ENCODE measurements around the gene ASTL. TPM values are rescaled to one million over a fixed set of nuclear protein-coding genes. Genes with fewer than 3 reads are reported as not detected.
A peak's percentile ranks its signal among the peaks of the same experiment; 100 is the strongest.

ASTL gene
- total and polyA plus RNA-seq, 4 donors = 0.27 to 0.33 (median 0.28) TPM; not detected in 1

DNA sequence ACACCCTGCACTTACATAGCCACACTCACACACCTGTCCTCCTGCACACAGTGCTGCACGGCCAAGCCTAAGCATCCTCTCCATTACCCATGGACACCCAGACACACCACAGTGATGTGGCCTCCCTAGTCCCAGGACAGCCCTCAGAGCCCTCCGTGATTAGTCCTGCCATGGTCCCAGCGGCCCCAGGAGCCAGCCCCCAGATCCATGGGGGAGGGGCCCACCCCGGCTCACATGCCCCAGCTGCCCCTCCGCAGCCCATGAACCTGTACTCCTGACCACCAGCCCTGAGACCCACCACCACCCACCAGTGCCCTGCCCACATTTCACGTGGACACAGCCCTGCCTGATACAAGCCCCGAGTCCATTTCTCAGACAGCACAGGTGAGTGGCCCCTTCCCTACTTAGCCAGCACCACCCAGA is 15.0 kb upstream of the ASTL start:
- H3K27me3 ChIP-seq (ENCODE audit: control insufficient read depth, insufficient read depth, low read length) = peaks cover 7% of the 10 kb centered on the region
- H3K36me3 ChIP-seq (ENCODE audit: control insufficient read depth, insufficient read depth, low read length) = no peaks in the 10 kb centered on the region
- no peaks in the 10 kb centered on the region for H3K9me3 ChIP-seq (ENCODE audit: control insufficient read depth, insufficient read depth, low read length)
- 92% methylated on average over 7 of the region's 7 CpGs for WGBS (ENCODE audit: insufficient coverage)
- no peak for DNase-seq (ENCODE audit: low read depth in 4 of 6, low spot score in 6 of 6)
- no peak overlapping the region for H3K27ac ChIP-seq (ENCODE audit: low read depth, low read length)
- peaks cover 17% of the 10 kb centered on the region for H3K4me1 ChIP-seq (ENCODE audit: control insufficient read depth, insufficient read depth, low read length)
- no peak overlapping the region for H3K4me3 ChIP-seq (ENCODE audit: low read depth, low read length)

DNA sequence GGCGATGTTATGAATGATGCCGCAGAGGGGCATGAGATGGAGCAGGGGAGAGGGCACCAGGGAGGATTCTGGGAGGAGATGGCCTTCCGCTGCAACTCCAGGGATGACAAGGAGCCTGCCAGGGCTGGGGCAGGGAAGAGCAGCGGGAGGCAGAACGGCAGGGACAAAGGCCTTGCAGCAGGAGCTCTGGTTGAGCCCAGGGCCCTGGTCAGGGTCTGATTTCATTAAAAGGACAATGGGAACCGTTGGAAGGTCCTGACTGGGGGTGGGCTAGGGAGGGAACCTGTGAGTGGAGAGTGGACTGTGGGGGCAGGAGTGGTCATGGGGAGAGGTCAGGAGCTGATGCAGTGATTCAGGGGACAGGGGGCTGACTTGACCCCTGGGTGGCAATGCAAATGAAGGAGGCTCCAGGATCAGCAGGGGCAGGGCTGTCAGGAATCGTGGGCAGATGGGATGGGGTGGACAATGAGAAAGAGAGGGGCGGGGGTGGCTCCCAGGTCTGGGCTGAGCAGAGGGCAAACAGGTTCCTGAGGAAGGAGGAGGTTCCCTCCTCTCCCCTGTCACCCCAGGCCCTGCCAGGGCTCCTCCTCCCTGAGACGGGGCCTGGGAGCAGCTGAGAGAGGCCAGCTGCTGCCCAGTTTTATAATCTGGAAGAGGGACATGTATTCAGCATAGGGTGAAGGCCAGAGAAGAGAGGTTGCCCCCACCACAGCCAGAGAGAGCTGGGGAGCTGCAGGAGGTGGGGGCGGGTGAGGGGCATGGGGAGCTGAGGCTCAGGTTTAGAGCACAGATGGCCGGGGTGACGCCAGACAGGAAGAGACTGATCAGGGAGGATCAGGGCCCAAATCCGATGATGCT is 14.2 kb upstream of the ASTL start:
- Histone ChIP-seq H3K4me1 (ENCODE audit: control insufficient read depth, insufficient read depth, low read length) (peaks cover 17% of the 10 kb centered on the region), H3K36me3 (ENCODE audit: control insufficient read depth, insufficient read depth, low read length) (no peaks in the 10 kb centered on the region), H3K9me3 (ENCODE audit: control insufficient read depth, insufficient read depth, low read length) (no peaks in the 10 kb centered on the region), H3K27ac (ENCODE audit: low read depth, low read length) (no peak overlapping the region), H3K27me3 (ENCODE audit: control insufficient read depth, insufficient read depth, low read length) (peaks cover 11% of the 10 kb centered on the region), H3K4me3 (ENCODE audit: low read depth, low read length) (no peak overlapping the region)
- 62% methylated on average over 11 of the region's 13 CpGs for WGBS (ENCODE audit: insufficient coverage)
- no peak for DNase-seq (ENCODE audit: low read depth in 4 of 6, low spot score in 6 of 6)

DNA sequence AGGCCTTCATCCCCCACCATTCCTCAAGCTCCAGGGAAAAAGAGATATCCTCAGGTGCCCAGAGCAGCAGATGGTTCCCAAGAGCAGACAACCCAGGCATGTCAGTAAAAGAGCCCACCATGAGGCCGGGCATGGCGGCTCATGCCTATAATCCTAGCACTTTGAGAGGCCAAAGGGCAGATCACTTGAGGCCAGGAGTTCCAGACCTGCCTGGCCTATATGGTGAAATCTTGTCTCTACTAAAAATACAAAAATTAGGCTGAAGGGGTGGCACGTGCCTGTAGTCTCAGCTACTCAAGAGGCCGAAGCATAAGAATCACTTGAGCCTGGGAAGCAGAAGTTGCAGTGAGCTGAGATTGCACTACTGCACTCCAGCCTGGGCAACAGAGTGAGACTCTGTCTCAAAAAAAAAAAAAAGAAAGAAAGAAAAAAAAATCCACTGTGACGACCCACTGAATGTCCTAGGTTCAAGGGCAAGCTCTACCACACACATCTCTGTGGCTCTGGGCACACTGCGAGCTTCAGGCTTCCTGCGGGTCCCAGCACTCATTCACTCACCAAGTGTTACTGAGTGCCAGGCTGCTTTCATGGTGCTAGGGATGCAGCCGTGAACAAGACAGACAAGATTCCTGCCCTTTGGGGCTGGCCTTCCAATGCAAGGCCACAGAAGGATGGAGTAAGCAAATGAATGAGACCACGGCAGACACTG is 13.4 kb upstream of the ASTL start:
- no peak overlapping the region for H3K4me3 ChIP-seq (ENCODE audit: low read depth, low read length)
- no peaks in the 10 kb centered on the region for H3K36me3 ChIP-seq (ENCODE audit: control insufficient read depth, insufficient read depth, low read length)
- H3K27ac ChIP-seq (ENCODE audit: low read depth, low read length) = no peak overlapping the region
- peaks cover 15% of the 10 kb centered on the region for H3K27me3 ChIP-seq (ENCODE audit: control insufficient read depth, insufficient read depth, low read length)
- H3K4me1 ChIP-seq (ENCODE audit: control insufficient read depth, insufficient read depth, low read length) = peaks cover 21% of the 10 kb centered on the region
- no peak for DNase-seq (ENCODE audit: low read depth in 4 of 6, low spot score in 6 of 6)
- no peaks in the 10 kb centered on the region for H3K9me3 ChIP-seq (ENCODE audit: control insufficient read depth, insufficient read depth, low read length)
- 84% methylated on average over 8 of the region's 9 CpGs for WGBS (ENCODE audit: insufficient coverage)

DNA sequence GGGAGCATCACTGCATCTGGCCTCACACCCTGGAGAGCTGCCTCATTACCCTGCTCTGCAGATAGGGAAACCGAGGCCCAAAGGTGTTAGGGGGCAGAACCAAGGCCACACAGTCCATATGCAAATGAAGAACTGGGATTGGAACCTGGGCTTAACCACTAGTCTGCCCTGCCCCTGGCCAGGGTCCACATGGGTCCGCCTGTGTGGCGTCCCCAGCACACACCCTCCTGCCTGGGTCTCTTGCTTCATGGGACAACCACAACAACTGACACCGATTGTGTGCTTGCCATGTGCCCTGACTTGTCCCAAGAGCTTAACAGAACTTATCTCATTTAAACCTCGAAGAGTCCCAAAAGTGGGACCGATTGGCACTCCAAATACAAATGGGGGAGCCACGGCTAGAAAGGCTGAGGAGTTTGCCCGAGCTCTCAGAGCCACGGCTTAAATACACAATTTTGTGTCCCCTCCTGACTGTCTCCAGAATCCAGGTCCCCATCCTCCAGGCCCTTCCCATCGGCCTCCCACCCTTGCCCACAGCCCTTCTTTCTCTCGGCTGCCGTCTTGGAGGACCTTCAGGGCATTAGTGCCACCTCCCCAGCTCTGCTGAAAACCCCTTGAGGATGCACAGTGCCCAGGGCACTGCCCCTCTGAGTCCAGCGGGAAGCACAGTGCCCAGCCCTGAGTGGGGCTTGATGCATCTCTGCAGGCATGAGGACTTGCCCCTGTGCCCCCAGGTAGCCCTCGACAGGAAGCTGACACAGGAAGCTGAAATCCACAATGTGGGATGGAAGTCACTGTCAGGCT is 12.7 kb upstream of the ASTL start:
- no peak overlapping the region for H3K27ac ChIP-seq (ENCODE audit: low read depth, low read length)
- no peaks in the 10 kb centered on the region for H3K9me3 ChIP-seq (ENCODE audit: control insufficient read depth, insufficient read depth, low read length)
- peaks cover 29% of the 10 kb centered on the region for H3K4me1 ChIP-seq (ENCODE audit: control insufficient read depth, insufficient read depth, low read length)
- 94% methylated on average over 14 of the region's 14 CpGs for WGBS (ENCODE audit: insufficient coverage)
- H3K4me3 ChIP-seq (ENCODE audit: low read depth, low read length) = no peak overlapping the region
- no peak for DNase-seq (ENCODE audit: low read depth in 4 of 6, low spot score in 6 of 6)
- peaks cover 16% of the 10 kb centered on the region for H3K27me3 ChIP-seq (ENCODE audit: control insufficient read depth, insufficient read depth, low read length)
- H3K36me3 ChIP-seq (ENCODE audit: control insufficient read depth, insufficient read depth, low read length) = no peaks in the 10 kb centered on the region

DNA sequence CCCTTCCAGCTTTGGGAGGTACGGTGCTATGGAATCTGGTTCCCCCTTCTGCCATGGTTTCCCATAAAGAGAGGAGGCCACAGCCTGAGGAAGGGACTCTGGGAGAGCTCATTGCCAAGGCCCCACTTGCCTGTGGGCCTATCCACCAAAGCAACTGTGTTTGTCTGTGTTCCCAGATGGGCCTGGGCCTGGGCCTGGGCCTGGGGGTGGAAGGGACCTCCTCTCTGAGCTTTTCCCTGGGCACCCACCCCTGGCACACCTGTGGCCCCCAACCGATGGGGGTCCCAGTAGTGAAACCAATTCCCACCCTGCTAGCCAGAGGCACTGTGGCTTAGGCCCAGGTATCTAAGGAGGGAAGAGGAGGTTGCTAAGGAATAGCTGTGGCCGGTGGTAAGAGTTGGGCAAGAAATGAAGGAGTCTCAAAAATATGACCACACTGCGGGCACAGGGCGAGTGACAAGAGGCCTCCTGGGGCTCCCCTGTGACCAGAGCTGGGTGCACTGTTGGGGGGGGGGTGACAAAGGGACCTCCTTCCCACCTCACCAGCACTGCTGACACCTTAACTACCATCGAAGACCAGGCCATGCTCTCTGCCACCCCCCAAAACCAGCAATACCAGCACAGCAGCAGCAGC is 11.8 kb upstream of the ASTL start:
- H3K27me3 ChIP-seq (ENCODE audit: control insufficient read depth, insufficient read depth, low read length) = peaks cover 19% of the 10 kb centered on the region
- 96% methylated on average over 3 of the region's 6 CpGs for WGBS (ENCODE audit: insufficient coverage)
- DNase-seq (ENCODE audit: low read depth in 4 of 6, low spot score in 6 of 6) = no peak
- no peaks in the 10 kb centered on the region for H3K9me3 ChIP-seq (ENCODE audit: control insufficient read depth, insufficient read depth, low read length)
- no peak overlapping the region for H3K27ac ChIP-seq (ENCODE audit: low read depth, low read length)
- H3K4me3 ChIP-seq (ENCODE audit: low read depth, low read length) = no peak overlapping the region
- H3K4me1 ChIP-seq (ENCODE audit: control insufficient read depth, insufficient read depth, low read length) = peaks cover 36% of the 10 kb centered on the region
- no peaks in the 10 kb centered on the region for H3K36me3 ChIP-seq (ENCODE audit: control insufficient read depth, insufficient read depth, low read length)

DNA sequence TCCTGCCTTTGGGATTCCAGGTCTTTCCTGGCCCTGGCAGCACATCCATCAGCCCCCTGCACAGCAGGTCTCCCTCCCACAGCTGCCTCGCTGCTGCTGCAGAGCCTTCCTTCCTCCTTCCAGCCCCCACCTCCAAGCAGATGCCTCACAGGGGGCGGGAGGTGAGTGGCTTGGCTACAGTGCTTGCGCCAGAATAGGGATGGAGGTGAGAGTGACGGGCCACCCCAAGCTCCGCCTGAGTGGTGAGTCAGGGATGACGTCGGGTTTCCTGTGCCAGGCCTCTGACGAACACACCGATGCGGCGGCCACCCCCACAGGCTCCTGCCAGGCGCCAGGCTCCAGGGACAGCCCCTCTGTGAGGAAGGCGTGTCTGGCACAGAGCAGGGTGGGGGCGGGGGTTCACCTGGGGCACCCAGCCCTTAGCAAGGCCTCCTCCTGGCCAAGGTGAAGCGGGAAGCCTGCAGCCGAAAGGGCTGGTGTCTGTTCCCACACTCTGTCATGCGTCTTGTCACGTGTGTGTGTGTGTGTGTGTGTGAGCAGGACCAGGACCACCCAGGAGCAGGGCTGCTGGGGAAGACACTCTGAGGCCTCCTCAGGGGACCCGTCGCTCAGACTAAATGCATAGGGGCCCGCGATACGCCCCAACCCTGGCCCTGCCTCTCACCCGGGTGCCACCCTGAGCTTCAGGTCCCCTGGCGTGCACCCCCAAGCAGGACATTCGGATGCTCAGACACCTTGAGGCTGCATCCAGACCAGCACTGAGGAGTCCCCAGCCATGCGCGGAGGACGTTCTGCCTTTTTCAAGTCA is 10.3 kb upstream of the ASTL start:
- H3K4me1 ChIP-seq (ENCODE audit: control insufficient read depth, insufficient read depth, low read length) = peaks cover 48% of the 10 kb centered on the region
- H3K4me3 ChIP-seq (ENCODE audit: low read depth, low read length) = no peak overlapping the region
- H3K27ac ChIP-seq (ENCODE audit: low read depth, low read length) = no peak overlapping the region
- DNase-seq (ENCODE audit: low read depth in 4 of 6, low spot score in 6 of 6) = peak in 2 of 6 donors; percentile 59 to 80
- H3K9me3 ChIP-seq (ENCODE audit: control insufficient read depth, insufficient read depth, low read length) = no peaks in the 10 kb centered on the region
- WGBS (ENCODE audit: insufficient coverage) = 20% methylated on average over 27 of the region's 29 CpGs
- H3K27me3 ChIP-seq (ENCODE audit: control insufficient read depth, insufficient read depth, low read length) = peaks cover 29% of the 10 kb centered on the region
- peaks cover 2% of the 10 kb centered on the region for H3K36me3 ChIP-seq (ENCODE audit: control insufficient read depth, insufficient read depth, low read length)

DNA sequence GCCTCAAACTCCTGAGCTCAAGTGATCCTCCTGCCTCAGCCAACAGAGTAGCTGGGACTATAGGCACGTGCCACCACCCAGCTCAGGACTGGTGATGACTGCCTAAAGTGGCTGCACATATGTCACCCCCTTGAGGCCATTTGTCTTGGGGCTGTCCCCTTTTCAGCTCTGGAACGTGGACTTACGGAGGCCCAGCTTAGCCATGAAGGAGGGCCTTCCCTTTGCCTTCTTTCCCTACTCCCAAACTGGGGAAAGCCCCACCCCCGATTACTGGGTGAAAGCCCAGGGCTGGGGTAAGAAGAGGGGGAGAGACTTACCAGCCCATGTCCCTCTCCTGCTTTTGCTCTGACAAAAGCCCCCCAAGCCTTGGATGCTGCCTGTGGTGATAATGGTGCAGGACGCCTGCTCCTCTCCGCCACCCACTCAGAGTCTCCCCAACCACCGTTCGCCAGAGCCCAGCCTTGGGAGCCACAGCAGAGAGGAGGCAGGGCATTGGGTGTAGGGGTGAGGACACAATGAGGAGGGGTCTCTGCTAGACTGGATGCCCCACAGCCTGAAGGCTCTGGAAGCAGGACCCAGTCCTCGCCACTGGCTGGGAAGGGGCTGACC is 9.4 kb upstream of the ASTL start:
- no peak overlapping the region for H3K27ac ChIP-seq (ENCODE audit: low read depth, low read length)
- no peak overlapping the region for H3K4me3 ChIP-seq (ENCODE audit: low read depth, low read length)
- 62% methylated on average over 4 of the region's 9 CpGs for WGBS (ENCODE audit: insufficient coverage)
- H3K9me3 ChIP-seq (ENCODE audit: control insufficient read depth, insufficient read depth, low read length) = no peaks in the 10 kb centered on the region
- no peak for DNase-seq (ENCODE audit: low read depth in 4 of 6, low spot score in 6 of 6)
- peaks cover 5% of the 10 kb centered on the region for H3K36me3 ChIP-seq (ENCODE audit: control insufficient read depth, insufficient read depth, low read length)
- H3K4me1 ChIP-seq (ENCODE audit: control insufficient read depth, insufficient read depth, low read length) = peaks cover 49% of the 10 kb centered on the region
- peaks cover 29% of the 10 kb centered on the region for H3K27me3 ChIP-seq (ENCODE audit: control insufficient read depth, insufficient read depth, low read length)

DNA sequence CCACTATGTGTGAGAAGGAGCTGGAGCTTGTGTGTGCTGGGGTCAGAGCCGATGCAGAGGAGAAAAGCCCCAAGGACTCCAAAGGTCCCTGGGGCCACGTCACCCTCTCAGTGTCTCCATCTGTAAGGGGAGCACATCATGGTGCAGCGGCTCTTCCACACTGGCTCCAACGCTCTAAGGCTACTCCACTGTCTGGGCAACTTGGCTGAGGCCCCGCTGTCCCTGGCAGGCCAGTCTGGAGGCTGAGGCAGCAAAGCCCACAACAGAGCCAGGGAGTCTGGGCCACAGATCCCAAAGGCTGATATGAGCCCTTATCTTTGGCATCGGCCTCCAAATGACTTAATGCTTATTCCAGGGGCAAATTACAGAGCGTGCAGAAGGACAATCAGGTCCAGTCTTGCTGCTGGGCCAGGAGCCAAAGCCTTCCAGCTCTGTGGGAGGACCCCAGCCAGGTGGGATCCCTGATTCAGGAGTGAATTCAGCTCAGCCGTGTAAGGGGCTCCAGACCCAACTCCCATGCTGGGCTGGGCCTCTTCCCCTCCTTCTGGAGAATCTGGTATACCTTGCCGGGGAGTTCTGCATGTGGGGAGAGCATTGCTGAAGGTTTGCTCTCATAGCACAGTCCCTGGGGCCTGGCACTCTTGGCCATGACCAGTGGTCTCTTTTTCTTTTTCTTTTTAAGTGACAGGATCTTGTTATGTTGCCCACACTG is 8.7 kb upstream of the ASTL start:
- no peak overlapping the region for H3K27ac ChIP-seq (ENCODE audit: low read depth, low read length)
- peaks cover 29% of the 10 kb centered on the region for H3K27me3 ChIP-seq (ENCODE audit: control insufficient read depth, insufficient read depth, low read length)
- no peak for DNase-seq (ENCODE audit: low read depth in 4 of 6, low spot score in 6 of 6)
- no peaks in the 10 kb centered on the region for H3K9me3 ChIP-seq (ENCODE audit: control insufficient read depth, insufficient read depth, low read length)
- H3K36me3 ChIP-seq (ENCODE audit: control insufficient read depth, insufficient read depth, low read length) = peaks cover 10% of the 10 kb centered on the region
- peaks cover 49% of the 10 kb centered on the region for H3K4me1 ChIP-seq (ENCODE audit: control insufficient read depth, insufficient read depth, low read length)
- no peak overlapping the region for H3K4me3 ChIP-seq (ENCODE audit: low read depth, low read length)
- WGBS (ENCODE audit: insufficient coverage) = 76% methylated on average over 6 of the region's 9 CpGs
